Thyroid gland (tissue), 4 donors: Measurements from ENCODE around the gene SULF2. TPM values are rescaled to one million over a fixed set of nuclear protein-coding genes. Genes with fewer than 3 reads are reported as not detected.

Experiments
- DNase-seq, 2 donors: peaks; one replicate each; pipeline ENCODE4 v3.0.0-alpha.2; 2019
- H3K27ac ChIP-seq, 3 donors: fragments of 200-600 bp; sonication (generic); 1 replicate in 2 of 3; 2 replicates in 1 of 3; pipeline ENCODE4 v1.5.1; 2016 to 2019; ENCODE audit warnings: mild to moderate bottlenecking in 1 of 3, moderate library complexity in 1 of 3
- H3K27me3 ChIP-seq: fragments of 200-600 bp; sonication (generic); one replicate; pipeline ENCODE4 v1.5.1; 2019
- H3K36me3 ChIP-seq, 2 donors: fragments of 200-600 bp; sonication (generic); one replicate each; pipeline ENCODE4 v1.5.1; 2016 to 2019
- H3K4me1 ChIP-seq, 2 donors: fragments of 200-600 bp; sonication (generic); one replicate each; pipeline ENCODE4 v1.5.1; 2017 to 2019
- H3K4me3 ChIP-seq, 3 donors: fragments of 200-600 bp; sonication (generic); replicated peaks in 1 of 3; 1 replicate in 2 of 3; 2 replicates in 1 of 3; pipeline ENCODE4 v1.5.1; 2016; ENCODE audit warnings: mild to moderate bottlenecking in 1 of 3
- H3K9me3 ChIP-seq: fragments of 200-600 bp; sonication (generic); one replicate; pipeline ENCODE4 v1.5.1; 2017
- CTCF ChIP-seq, 6 experiments: fragments of 200-600 bp in 3 of 6; fragments of 450-650 bp in 3 of 6; sonication (generic) in 3 of 6; IDR thresholded peaks; one replicate each; pipeline ENCODE4 v1.5.1; 2016 to 2019; ENCODE audit warnings: antibody characterized with exemption in 6 of 6, mild to moderate bottlenecking in 2 of 6, inconsistent platforms in 1 of 6, moderate library complexity in 1 of 6
- POLR2A ChIP-seq, 2 donors: fragments of 450-650 bp; IDR thresholded peaks; one replicate each; pipeline ENCODE4 v1.6.1; 2017; ENCODE audit warnings: antibody characterized with exemption in 2 of 2, mild to moderate bottlenecking in 2 of 2, moderate library complexity in 1 of 2
- WGBS, 2 donors: methylation state at CpG; one replicate each; pipeline ENCODE4 v1.1.5; 2017; 5-methylcytosine and 5-hydroxymethylcytosine counted together
- intact Hi-C: fragments of 100-400 bp; cut with DNase I; formaldehyde crosslinking; loops from one replicate; pipeline ENCODE4 v1.15.1; 2023
- total RNA-seq, 4 donors: library from RNA; depleted of rRNA; stranded (reverse); fragments of >200 nt; gene quantifications; one replicate each; pipeline ENCODE4 v1.2.3, GENCODE V29; 2016

SULF2 gene
- total RNA-seq, 4 donors from 2014 or later = 39.4 to 90.6 (median 55.4) TPM

DNA sequence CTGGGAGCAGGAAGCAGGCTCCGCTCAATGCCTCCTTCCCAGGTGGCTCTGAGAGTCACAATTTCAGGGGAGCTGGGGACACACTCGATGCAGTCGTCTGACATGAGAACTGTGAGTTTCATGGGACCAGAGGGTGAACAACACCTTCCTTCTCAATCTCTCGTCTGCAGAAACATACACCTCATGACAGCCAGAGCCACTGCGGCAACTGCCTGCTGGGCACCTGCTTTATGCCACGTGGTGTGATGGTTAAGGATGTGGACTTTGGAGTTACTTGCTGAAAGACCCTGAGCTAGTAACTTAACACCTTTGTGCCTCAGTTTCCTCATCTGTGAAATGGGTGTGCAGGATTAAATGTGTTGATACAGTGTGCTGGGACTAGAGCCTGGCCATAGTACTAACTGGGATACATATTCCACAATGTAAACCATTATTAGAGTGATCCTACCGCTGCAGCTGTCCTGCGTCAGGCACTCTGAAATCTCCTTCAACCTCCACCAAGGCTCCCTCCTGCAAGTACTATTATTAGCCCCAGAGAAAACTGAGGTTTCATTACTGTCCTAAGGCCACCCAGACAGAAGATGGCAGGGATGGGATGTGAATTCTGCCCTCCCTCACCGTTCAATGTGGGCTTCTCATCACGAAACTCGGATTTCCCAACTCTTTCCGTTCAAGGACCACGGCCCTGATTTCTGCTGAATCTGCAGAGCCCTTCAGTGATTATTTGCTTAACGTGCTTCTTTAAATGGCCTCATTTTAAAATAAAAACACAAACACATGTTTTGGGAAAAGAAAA, 24.4 kb downstream of the SULF2 start:
- WGBS, 2 donors = 70% methylated on average over 14 of the region's 14 CpGs
- intact Hi-C loops = no loop called here

DNA sequence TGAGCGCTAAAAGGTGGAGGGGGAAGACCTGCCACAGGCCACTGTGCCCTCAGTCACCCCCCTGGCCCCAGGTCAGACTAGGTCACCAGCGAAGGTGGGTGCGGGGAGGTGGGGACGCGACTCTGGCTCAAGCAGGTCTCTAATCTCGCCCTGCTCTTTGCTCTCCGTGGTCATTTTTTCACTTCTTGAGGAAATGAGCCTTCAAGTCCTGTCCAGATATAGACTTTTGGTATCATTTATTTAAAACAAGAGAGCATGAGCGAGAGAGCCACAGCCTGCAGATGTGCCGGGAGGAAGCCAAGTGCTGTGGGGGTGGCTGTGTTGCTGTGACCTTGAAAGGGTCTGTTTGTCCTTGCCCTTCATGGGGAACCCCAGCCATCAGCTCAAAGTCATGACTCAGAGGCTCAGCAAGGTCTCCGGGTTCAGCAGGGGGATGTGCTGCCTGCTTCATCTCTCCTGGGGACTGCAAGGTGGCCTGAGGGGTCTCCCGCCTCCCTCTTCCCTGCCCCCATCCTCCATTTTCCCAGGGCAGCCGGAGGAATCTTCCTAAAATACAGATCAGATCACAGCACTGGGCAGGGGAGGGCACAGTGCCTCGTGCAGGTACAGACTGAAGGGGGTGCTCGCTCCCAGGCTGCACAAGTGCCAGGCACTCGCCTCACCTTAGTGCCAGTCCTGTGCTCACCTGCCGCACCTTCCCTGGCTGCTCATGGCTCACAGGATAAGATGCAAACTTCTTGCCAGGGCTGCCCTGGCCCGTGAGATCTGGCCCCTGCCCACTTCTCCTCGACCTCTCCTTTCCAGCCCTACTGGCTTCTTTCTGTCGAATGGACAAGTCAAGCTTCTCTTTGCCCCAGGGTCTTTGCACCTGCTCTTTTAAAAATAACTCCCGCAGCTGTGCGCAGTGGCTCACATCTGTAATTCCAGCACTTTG, 26.5 kb downstream of the SULF2 start:
- H3K4me3 ChIP-seq = no peak overlapping the region
- H3K9me3 ChIP-seq = no peaks in the 10 kb centered on the region
- no peaks in the 10 kb centered on the region for H3K36me3 ChIP-seq
- TF ChIP-seq CTCF (IDR thresholded peaks at IDR 0.05) (no peak), POLR2A (IDR thresholded peaks at IDR 0.05) (no peak)
- H3K4me1 ChIP-seq = peaks cover 0 to 7% of the 10 kb centered on the region in 2 donors
- no peaks in the 10 kb centered on the region for H3K27me3 ChIP-seq
- WGBS, 2 donors = 78 to 88% methylated on average over 20 to 21 of the region's 21 CpGs
- H3K27ac ChIP-seq = no peak overlapping the region
- no peak for DNase-seq
- intact Hi-C loops = no loop called here

More for the DNA sequence above, 24.4 kb downstream of the SULF2 start:
- Histone ChIP-seq H3K36me3 (no peaks in the 10 kb centered on the region), H3K9me3 (no peaks in the 10 kb centered on the region), H3K27ac (no peak overlapping the region), H3K4me3 (no peak overlapping the region), H3K4me1 (peaks cover 0 to 12% of the 10 kb centered on the region in 2 donors), H3K27me3 (no peaks in the 10 kb centered on the region)
- DNase-seq = no peak
- TF ChIP-seq CTCF (IDR thresholded peaks at IDR 0.05) (no peak), POLR2A (IDR thresholded peaks at IDR 0.05) (no peak)

- Histone ChIP-seq H3K27ac (no peak overlapping the region), H3K4me1 (no peaks in the 10 kb centered on the region), H3K9me3 (no peaks in the 10 kb centered on the region), H3K27me3 (no peaks in the 10 kb centered on the region), H3K36me3 (no peaks in the 10 kb centered on the region), H3K4me3 (no peak overlapping the region)
- intact Hi-C loops = no loop called here
- WGBS, 2 donors = 86 to 88% methylated on average over 30 to 32 of the region's 32 CpGs
- DNase-seq = no peak
- TF ChIP-seq POLR2A (IDR thresholded peaks at IDR 0.05) (no peak), CTCF (IDR thresholded peaks at IDR 0.05) (no peak)
These were observed 27.9 kb downstream of the SULF2 start for GRCh38 chr20:47757145-47758035.

DNA sequence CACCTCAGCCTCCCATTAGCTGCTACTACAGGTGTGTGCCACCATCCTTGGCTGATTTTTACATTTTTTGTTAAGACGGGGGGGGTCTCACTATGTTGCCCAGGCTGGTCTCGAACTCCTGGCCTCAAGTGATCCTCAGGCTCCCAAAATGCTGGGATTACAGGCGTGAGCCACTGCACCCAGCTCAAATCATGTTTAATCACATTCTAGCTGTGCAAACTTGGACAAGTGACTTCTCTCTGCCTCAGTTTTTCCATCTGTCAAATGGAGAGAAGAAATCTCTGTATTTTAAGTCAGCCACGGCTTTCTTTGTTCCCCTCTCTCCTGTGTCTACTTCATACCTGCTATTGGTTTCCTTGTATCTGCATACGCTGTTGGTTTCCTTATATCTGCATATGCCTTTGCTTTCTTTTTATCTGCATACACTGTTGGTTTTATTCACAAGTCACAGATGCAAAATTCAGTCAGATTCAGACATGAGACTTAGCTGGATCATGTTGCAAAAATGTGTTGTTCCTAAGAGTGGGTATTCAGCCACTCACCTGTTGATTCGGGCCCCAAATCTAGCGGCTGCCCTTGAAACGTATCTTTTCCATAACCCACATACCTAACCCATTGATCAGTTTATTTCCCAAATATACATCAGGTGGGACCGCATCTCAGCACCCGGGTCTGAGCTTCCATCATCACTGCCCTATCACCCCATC, 30.2 kb downstream of the SULF2 start:
- no peak overlapping the region for H3K27ac ChIP-seq
- H3K4me1 ChIP-seq = peaks cover 0 to 2% of the 10 kb centered on the region in 2 donors
- no peaks in the 10 kb centered on the region for H3K27me3 ChIP-seq
- no peaks in the 10 kb centered on the region for H3K9me3 ChIP-seq
- WGBS, 2 donors = 85 to 94% methylated on average over 10 of the region's 10 CpGs
- TF ChIP-seq POLR2A (IDR thresholded peaks at IDR 0.05) (no peak), CTCF (IDR thresholded peaks at IDR 0.05) (no peak)
- intact Hi-C loops = no loop called here
- no peak for DNase-seq
- H3K4me3 ChIP-seq = no peak overlapping the region
- H3K36me3 ChIP-seq = no peaks in the 10 kb centered on the region
